ENCODE measurements around the gene PVALEF. TPM values are rescaled to one million over a fixed set of nuclear protein-coding genes. Genes with fewer than 3 reads are reported as not detected.
A peak's percentile ranks its signal among the peaks of the same experiment; 100 is the strongest.
"Not testable (repeated sequence)": the region's sequence is repeated elsewhere in the genome, so short reads cannot be mapped to it uniquely, and the experiment has no call there.

Gene PVALEF
- total RNA-seq, 1 donor from 2014 or later, result 0.29 TPM

GRCh38 chr17:81150377-81151077 lies 14.8 kb upstream of the PVALEF start:
- H3K4me1 Mint-ChIP-seq (ENCODE audit: low read depth, unreplicated experiment), result peaks cover 7% of the 10 kb centered on the region

DNA sequence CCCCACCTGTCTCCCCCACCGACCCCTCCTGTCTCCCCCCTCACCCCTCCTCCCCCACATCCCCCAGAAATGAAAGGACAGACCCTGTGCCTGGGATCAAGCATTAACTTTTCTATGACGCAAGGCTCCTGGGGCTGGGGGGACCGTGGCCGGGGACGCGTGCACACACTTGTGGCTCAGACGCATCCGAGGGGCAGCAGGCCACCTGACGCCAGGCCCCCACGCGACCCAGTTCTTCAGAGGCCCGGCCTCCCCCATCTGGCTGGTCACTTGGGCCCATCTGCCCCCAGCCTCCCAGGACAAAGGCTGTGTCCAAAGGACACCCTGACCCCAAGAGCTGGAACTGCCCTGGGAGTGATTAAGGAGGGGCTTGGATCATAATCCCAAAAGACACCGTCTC lies 14.0 kb upstream of the PVALEF start:
- H3K36me3 Mint-ChIP-seq (ENCODE audit: unreplicated experiment), result no peaks in the 10 kb centered on the region
- no peaks in the 10 kb centered on the region for H3K27me3 Mint-ChIP-seq (ENCODE audit: unreplicated experiment)
- DNase-seq, result peak; percentile 14
- H3K9me3 Mint-ChIP-seq (ENCODE audit: unreplicated experiment), result peaks cover 1% of the 10 kb centered on the region
- no peak overlapping the region for H3K27ac Mint-ChIP-seq (ENCODE audit: unreplicated experiment)
- TF ChIP-seq, protein P1, sequence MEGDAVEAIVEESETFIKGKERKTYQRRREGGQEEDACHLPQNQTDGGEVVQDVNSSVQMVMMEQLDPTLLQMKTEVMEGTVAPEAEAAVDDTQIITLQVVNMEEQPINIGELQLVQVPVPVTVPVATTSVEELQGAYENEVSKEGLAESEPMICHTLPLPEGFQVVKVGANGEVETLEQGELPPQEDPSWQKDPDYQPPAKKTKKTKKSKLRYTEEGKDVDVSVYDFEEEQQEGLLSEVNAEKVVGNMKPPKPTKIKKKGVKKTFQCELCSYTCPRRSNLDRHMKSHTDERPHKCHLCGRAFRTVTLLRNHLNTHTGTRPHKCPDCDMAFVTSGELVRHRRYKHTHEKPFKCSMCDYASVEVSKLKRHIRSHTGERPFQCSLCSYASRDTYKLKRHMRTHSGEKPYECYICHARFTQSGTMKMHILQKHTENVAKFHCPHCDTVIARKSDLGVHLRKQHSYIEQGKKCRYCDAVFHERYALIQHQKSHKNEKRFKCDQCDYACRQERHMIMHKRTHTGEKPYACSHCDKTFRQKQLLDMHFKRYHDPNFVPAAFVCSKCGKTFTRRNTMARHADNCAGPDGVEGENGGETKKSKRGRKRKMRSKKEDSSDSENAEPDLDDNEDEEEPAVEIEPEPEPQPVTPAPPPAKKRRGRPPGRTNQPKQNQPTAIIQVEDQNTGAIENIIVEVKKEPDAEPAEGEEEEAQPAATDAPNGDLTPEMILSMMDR (IDR thresholded peaks at IDR 0.05; ENCODE audit: partially characterized antibody, unreplicated experiment), result no peak
- H3K4me3 Mint-ChIP-seq (ENCODE audit: unreplicated experiment), result no peak overlapping the region
- H3K4me1 Mint-ChIP-seq (ENCODE audit: low read depth, unreplicated experiment), result peaks cover 7% of the 10 kb centered on the region

More at GRCh38 chr17:81150377-81151077, 14.8 kb upstream of the PVALEF start:
- H3K36me3 Mint-ChIP-seq (ENCODE audit: unreplicated experiment), result no peaks in the 10 kb centered on the region
- no peaks in the 10 kb centered on the region for H3K27me3 Mint-ChIP-seq (ENCODE audit: unreplicated experiment)
- no peak overlapping the region for H3K4me3 Mint-ChIP-seq (ENCODE audit: unreplicated experiment)
- H3K27ac Mint-ChIP-seq (ENCODE audit: unreplicated experiment), result no peak overlapping the region
- peaks cover 3% of the 10 kb centered on the region for H3K9me3 Mint-ChIP-seq (ENCODE audit: unreplicated experiment)
- TF ChIP-seq, protein P1 (IDR thresholded peaks at IDR 0.05; ENCODE audit: partially characterized antibody, unreplicated experiment), result no peak
- DNase-seq, result peak; percentile 2

DNA sequence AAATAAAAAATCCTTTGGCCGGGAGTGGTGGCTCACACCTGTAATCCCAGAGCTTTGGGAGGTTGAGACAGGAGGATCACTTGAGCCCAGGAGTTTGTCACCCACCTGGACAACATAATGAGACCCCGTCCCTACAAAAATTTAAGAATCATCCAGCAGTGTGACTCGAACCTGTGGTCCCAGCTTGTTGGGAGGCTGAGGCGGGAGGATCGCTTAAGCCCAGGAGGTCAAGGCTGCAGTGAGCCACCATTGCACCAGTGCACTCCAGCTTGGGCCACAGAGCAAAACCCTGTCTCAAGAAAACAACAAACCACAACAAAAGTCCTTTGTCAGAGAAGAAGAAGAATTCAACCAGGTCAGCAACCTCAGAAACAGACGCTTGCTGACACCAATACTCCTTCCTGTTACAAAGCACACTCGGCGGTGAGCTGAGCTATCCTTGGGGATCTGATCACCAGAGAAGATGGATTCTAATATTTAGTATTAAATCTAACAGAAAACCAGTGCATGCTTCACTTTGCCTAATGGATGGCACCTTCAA lies 12.9 kb upstream of the PVALEF start:
- Mint-ChIP-seq H3K4me1 (ENCODE audit: low read depth, unreplicated experiment) (peaks cover 7% of the 10 kb centered on the region), H3K27ac (ENCODE audit: unreplicated experiment) (no peak overlapping the region), H3K36me3 (ENCODE audit: unreplicated experiment) (no peaks in the 10 kb centered on the region), H3K27me3 (ENCODE audit: unreplicated experiment) (no peaks in the 10 kb centered on the region), H3K4me3 (ENCODE audit: unreplicated experiment) (no peak overlapping the region), H3K9me3 (ENCODE audit: unreplicated experiment) (no peaks in the 10 kb centered on the region)
- peak; percentile 2 for DNase-seq
- TF ChIP-seq, protein P1 (IDR thresholded peaks at IDR 0.05; ENCODE audit: partially characterized antibody, unreplicated experiment), result no peak

DNA sequence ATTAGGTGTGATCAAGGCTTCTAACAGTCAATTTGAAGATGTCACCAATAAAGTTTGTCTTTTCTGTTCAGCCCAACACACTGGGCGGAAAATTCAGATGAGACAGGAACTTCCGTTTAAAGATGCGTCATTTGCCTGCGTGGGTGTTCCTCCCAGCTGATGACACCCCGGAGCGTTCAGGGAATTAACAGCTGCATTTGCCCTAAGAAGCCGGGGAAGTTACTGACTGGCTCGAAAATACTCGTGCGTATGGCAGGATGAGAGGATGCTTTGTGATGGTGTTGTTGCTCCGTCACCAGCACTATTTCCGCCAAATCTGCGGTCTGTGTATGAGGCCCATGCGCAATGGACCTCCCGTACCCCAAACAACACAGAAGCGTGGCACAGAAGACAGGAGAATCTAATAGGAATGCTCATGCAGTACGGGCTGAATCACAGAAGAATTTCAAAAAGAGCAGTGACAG lies 11.9 kb upstream of the PVALEF start:
- Mint-ChIP-seq H3K4me3 (ENCODE audit: unreplicated experiment) (no peak overlapping the region), H3K36me3 (ENCODE audit: unreplicated experiment) (no peaks in the 10 kb centered on the region), H3K27me3 (ENCODE audit: unreplicated experiment) (no peaks in the 10 kb centered on the region), H3K4me1 (ENCODE audit: low read depth, unreplicated experiment) (peaks cover 7% of the 10 kb centered on the region), H3K9me3 (ENCODE audit: unreplicated experiment) (no peaks in the 10 kb centered on the region), H3K27ac (ENCODE audit: unreplicated experiment) (no peak overlapping the region)
- peak; percentile 4 for DNase-seq
- TF ChIP-seq, protein P1 (IDR thresholded peaks at IDR 0.05; ENCODE audit: partially characterized antibody, unreplicated experiment), result no peak

DNA sequence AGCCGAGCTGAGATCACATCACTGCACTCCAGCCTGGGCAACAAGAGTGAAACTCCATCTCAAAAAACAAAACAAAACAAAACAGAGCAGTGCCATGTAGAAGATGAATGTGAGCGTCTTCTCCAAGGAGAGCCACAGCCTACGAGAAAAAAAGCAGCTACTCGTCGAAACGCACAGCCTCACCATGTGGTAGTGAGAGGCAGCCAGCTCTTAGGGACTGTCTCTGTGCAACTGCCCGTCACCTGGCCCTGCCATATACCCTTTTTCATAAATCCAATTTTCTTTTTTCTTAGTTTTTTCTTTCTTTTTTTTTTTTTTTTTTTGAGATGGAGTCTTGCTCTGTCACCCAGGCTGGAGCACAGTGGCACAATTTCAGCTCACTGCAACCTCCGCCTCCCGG lies 11.3 kb upstream of the PVALEF start:
- H3K27me3 Mint-ChIP-seq (ENCODE audit: unreplicated experiment); H3K27ac Mint-ChIP-seq (ENCODE audit: unreplicated experiment); H3K36me3 Mint-ChIP-seq (ENCODE audit: unreplicated experiment); H3K9me3 Mint-ChIP-seq (ENCODE audit: unreplicated experiment); H3K4me3 Mint-ChIP-seq (ENCODE audit: unreplicated experiment); H3K4me1 Mint-ChIP-seq (ENCODE audit: low read depth, unreplicated experiment): not testable (repeated sequence)
- DNase-seq, result peak; percentile 8

Measured in glutamatergic neuron (in vitro differentiated cells).